Neural progenitor cell (in vitro differentiated cells): ENCODE results near the gene ANGPTL8.

Experiments
- CTCF ChIP-seq: fragments of 200-600 bp; sonication (generic); IDR thresholded peaks from 2 replicates; pipeline ENCODE4 v1.5.1; 2017; ENCODE audit warnings: antibody characterized with exemption, mild to moderate bottlenecking
- EZH2 ChIP-seq: fragments of 200-600 bp; sonication (generic); IDR thresholded peaks from 2 replicates; pipeline ENCODE4 v1.6.1; 2017; ENCODE audit warnings: antibody characterized with exemption, mild to moderate bottlenecking, moderate library complexity
- EZH2phosphoT487 ChIP-seq: fragments of 200-600 bp; sonication (generic); IDR thresholded peaks from 2 replicates; pipeline ENCODE4 v1.6.1; 2017; ENCODE audit warnings: antibody characterized with exemption

GRCh38 chr19:11288349-11288748 lies 48.9 kb downstream of the ANGPTL8 start:
- TF ChIP-seq CTCF (peak; percentile 29), EZH2phosphoT487 (no peak), EZH2 (no peak)
